Lower lobe of right lung (tissue), 2 donors: ENCODE measurements around the gene TMEM175. TPM values are rescaled to one million over a fixed set of nuclear protein-coding genes. Genes with fewer than 3 reads are reported as not detected.

Source experiments
- ATAC-seq, 2 donors: fragments of 200-7000 bp; cut with Tn5 transposase; one replicate each; pipeline ENCODE4 v1.9.1; 2020 to 2022; ENCODE audit warnings: mild to moderate bottlenecking in 2 of 2, moderate library complexity in 2 of 2
- DNase-seq: peaks from one replicate; pipeline ENCODE4 v3.0.0-alpha.2; 2020
- H3K27ac ChIP-seq: fragments of 200-600 bp; one replicate; pipeline ENCODE4 v1.8.0; 2022
- H3K27me3 ChIP-seq: fragments of 200-600 bp; one replicate; pipeline ENCODE4 v1.8.0; 2022; ENCODE audit warnings: low read depth
- H3K36me3 ChIP-seq: fragments of 200-600 bp; one replicate; pipeline ENCODE4 v1.8.0; 2022; ENCODE audit warnings: mild to moderate bottlenecking
- H3K4me1 ChIP-seq: fragments of 200-600 bp; one replicate; pipeline ENCODE4 v1.8.0; 2022
- H3K4me3 ChIP-seq: fragments of 200-600 bp; one replicate; pipeline ENCODE4 v1.8.0; 2022; ENCODE audit warnings: mild to moderate bottlenecking
- H3K9me3 ChIP-seq: fragments of 200-600 bp; one replicate; pipeline ENCODE4 v1.8.0; 2022
- CTCF ChIP-seq: fragments of 200-600 bp; IDR thresholded peaks from one replicate; pipeline ENCODE4 v1.8.0; 2022; ENCODE audit warnings: antibody characterized with exemption, mild to moderate bottlenecking
- intact Hi-C: fragments of 100-400 bp; cut with DNase I; formaldehyde crosslinking; loops from one replicate; pipeline ENCODE4 v1.11.0; 2022
- total RNA-seq: library from RNA; stranded (reverse); fragmentation: NEBNext Ultra II Directional; extraction: Animal tissue kit (Norgen Biotek cat#: 25700); gene quantifications from one replicate; pipeline ENCODE4 v1.2.1, GENCODE V29; 2021
- donor health status: DM: no; HTN: yes; CAD: no; lungs with severe emphysema.

TMEM175 gene
- total RNA-seq, 1 donor from 2014 or later = 45.3 TPM

GRCh38 chr4:948936-949300 is 16.7 kb downstream of the TMEM175 start:
- DNase-seq (no peak), ATAC-seq (no peak)
- Histone ChIP-seq H3K4me1 (no peaks in the 10 kb centered on the region), H3K27ac (no peak overlapping the region), H3K36me3 (peaks cover 22% of the 10 kb centered on the region), H3K4me3 (no peak overlapping the region), H3K9me3 (no peaks in the 10 kb centered on the region), H3K27me3 (no peaks in the 10 kb centered on the region)
- intact Hi-C loops = no loop called here
- TF ChIP-seq CTCF = no peak

- DNase-seq (no peak), ATAC-seq (no peak)
- Histone ChIP-seq H3K27ac (no peak overlapping the region), H3K4me1 (no peaks in the 10 kb centered on the region), H3K4me3 (no peak overlapping the region), H3K9me3 (no peaks in the 10 kb centered on the region), H3K27me3 (no peaks in the 10 kb centered on the region), H3K36me3 (peaks cover 23% of the 10 kb centered on the region)
- no peak for TF ChIP-seq CTCF
- intact Hi-C loops = no loop called here
These were observed 17.4 kb downstream of the TMEM175 start for GRCh38 chr4:949656-950055.

GRCh38 chr4:950136-951020 is 18.1 kb downstream of the TMEM175 start:
- intact Hi-C loops = no loop called here
- DNase-seq = no peak
- no peak for TF ChIP-seq CTCF

GRCh38 chr4:951186-951585 is 18.9 kb downstream of the TMEM175 start:
- Histone ChIP-seq H3K4me3 (no peak overlapping the region), H3K27me3 (no peaks in the 10 kb centered on the region), H3K27ac (no peak overlapping the region), H3K36me3 (peaks cover 38% of the 10 kb centered on the region), H3K9me3 (no peaks in the 10 kb centered on the region), H3K4me1 (no peaks in the 10 kb centered on the region)
- intact Hi-C loops = no loop called here
- TF ChIP-seq CTCF = no peak
- no peak for DNase-seq
- ATAC-seq = no peak

More at GRCh38 chr4:950136-951020, 18.1 kb downstream of the TMEM175 start:
- H3K27ac ChIP-seq = no peak overlapping the region
- no peaks in the 10 kb centered on the region for H3K9me3 ChIP-seq
- H3K27me3 ChIP-seq = no peaks in the 10 kb centered on the region
- H3K36me3 ChIP-seq = peaks cover 30% of the 10 kb centered on the region
- no peaks in the 10 kb centered on the region for H3K4me1 ChIP-seq
- no peak for ATAC-seq
- no peak overlapping the region for H3K4me3 ChIP-seq

- DNase-seq (no peak), ATAC-seq (no peak)
- TF ChIP-seq CTCF = no peak
- peaks cover 43% of the 10 kb centered on the region for H3K36me3 ChIP-seq
- H3K27me3 ChIP-seq = no peaks in the 10 kb centered on the region
- no peaks in the 10 kb centered on the region for H3K4me1 ChIP-seq
- no peak overlapping the region for H3K27ac ChIP-seq
- H3K4me3 ChIP-seq = no peak overlapping the region
- intact Hi-C loops = no loop called here
- no peaks in the 10 kb centered on the region for H3K9me3 ChIP-seq
These were observed 19.6 kb downstream of the TMEM175 start for GRCh38 chr4:951594-952468.
